Heart left ventricle (tissue), 16 donors: ENCODE results near the gene PUM1. TPM values are rescaled to one million over a fixed set of nuclear protein-coding genes. Genes with fewer than 3 reads are reported as not detected.
"Not testable (repeated sequence)": the region's sequence is repeated elsewhere in the genome, so short reads cannot be mapped to it uniquely, and the experiment has no call there.

Source experiments
- ATAC-seq, 4 donors: fragments of 200-7000 bp; cut with Tn5 transposase; one replicate each; pipeline ENCODE4 v1.9.1; 2020 to 2022; ENCODE audit warnings: moderate library complexity in 4 of 4, mild to moderate bottlenecking in 3 of 4, moderate number of reproducible peaks in 1 of 4
- DNase-seq, 5 donors: peaks; one replicate each; pipeline ENCODE4 v3.0.0-alpha.2; 2020
- H3K27ac ChIP-seq, 12 donors: fragments of 200-600 bp; sonication (generic) in 4 of 12; one replicate each; pipeline versions ENCODE4 v1.5.0 to v1.8.0; 2016 to 2022; ENCODE audit warnings: mild to moderate bottlenecking in 2 of 12
- H3K27me3 ChIP-seq, 9 donors: fragments of 200-600 bp; sonication (generic) in 2 of 9; one replicate each; pipeline versions ENCODE4 v1.5.1 to v1.8.0; 2016 to 2022; ENCODE audit warnings: mild to moderate bottlenecking in 3 of 9
- H3K36me3 ChIP-seq, 9 donors: fragments of 200-600 bp; sonication (generic) in 2 of 9; one replicate each; pipeline versions ENCODE4 v1.5.0 to v1.8.0; 2018 to 2022; ENCODE audit warnings: mild to moderate bottlenecking in 2 of 9
- H3K4me1 ChIP-seq, 12 donors: fragments of 200-600 bp; sonication (generic) in 4 of 12; one replicate each; pipeline versions ENCODE4 v1.5.0 to v1.8.0; 2016 to 2022; ENCODE audit warnings: mild to moderate bottlenecking in 3 of 12
- H3K4me3 ChIP-seq, 12 donors: fragments of 200-600 bp; sonication (generic) in 4 of 12; one replicate each; pipeline versions ENCODE4 v1.5.0 to v1.8.0; 2017 to 2022; ENCODE audit warnings: mild to moderate bottlenecking in 9 of 12, moderate library complexity in 4 of 12
- H3K9me3 ChIP-seq, 12 donors: fragments of 200-600 bp; sonication (generic) in 4 of 12; one replicate each; pipeline versions ENCODE4 v1.5.0 to v1.8.0; 2016 to 2022; ENCODE audit warnings: mild to moderate bottlenecking in 1 of 12
- CTCF ChIP-seq, 12 donors: fragments of 200-600 bp; sonication (generic) in 4 of 12; IDR thresholded peaks; one replicate each; pipeline versions ENCODE4 v1.5.0 to v1.8.0; 2018 to 2022; ENCODE audit warnings: antibody characterized with exemption in 12 of 12, mild to moderate bottlenecking in 5 of 12
- POLR2A ChIP-seq, 2 donors: fragments of 450-650 bp; IDR thresholded peaks; one replicate each; pipeline ENCODE4 v1.6.1; 2017; ENCODE audit warnings: antibody characterized with exemption in 2 of 2, mild to moderate bottlenecking in 2 of 2, moderate library complexity in 2 of 2
- WGBS, 4 donors: extraction: QIAGEN DNeasy Blood & Tissue Kit in 2 of 4; methylation state at CpG; one replicate each; pipeline versions ENCODE4 v1.1.5 to v1.1.7; 2013 to 2018; 5-methylcytosine and 5-hydroxymethylcytosine counted together
- intact Hi-C, 10 donors: fragments of 100-400 bp; cut with DNase I; formaldehyde crosslinking; loops; one replicate each; pipeline versions ENCODE4 v1.11.1 to v1.14.2; 2022
- polyA plus RNA-seq, 2 donors: library from polyadenylated mRNA; stranded (reverse); fragments of 200-250 nt; gene quantifications; one replicate each; pipeline ENCODE4 v1.2.3, GENCODE V29; 2013
- total RNA-seq, 9 donors: library from RNA; depleted of rRNA in 2 of 9; stranded (reverse); fragments of >200 nt in 2 of 9; fragmentation: NEBNext Ultra II Directional in 3 of 9; extraction: Animal tissue kit (Norgen Biotek cat#: 25700) in 3 of 9; gene quantifications; one replicate each; pipeline versions ENCODE4 v1.1.0 to v1.2.4, GENCODE V29; 2016 to 2023
- donor health status: ischemic (EF 13 %, LVEDD 7.1; RV severe dilation, severe dysfunction).
- donor health status: healthy with polysubstance abuse.
- donor health status: DM: no; HTN: yes; CAD: no.
- donor health status: DM: no; HTN: no; CAD: no.
- donor health status: ischemic (EF 25% LVEDD 6.9; RV normal size, moderate dysfunction).
- donor health status: ischemic (EF 25% LVEDD 5.7; RV mildly dilated, moderate dysfunction).
- donor health status: healthy.
- donor health status: DM: yes; HTN: yes; CAD: no.
- donor health status: ischemic (EF 35%, LVEDD 5.7; RV mildly dilated, moderate dysfunction).
- donor health status: nonischemic (EF 11% LVEDD 7.7; RV severe dilation, severe dysfunction).
- donor health status: DM: yes; HTN: yes; CAD: no.
- donor health status: PGD.
- donor health status: ischemic (EF 29% LVEDD 5.4; RV normal size, mild dysfunction).
- donor health status: nonischemic (EF 23%, LVEDD 6.1; RV moderate dilation, normal function).

PUM1 gene
- total and polyA plus RNA-seq, 11 donors, result 19.2 to 96.3 (median 70.7) TPM

- ATAC-seq (no peak), DNase-seq (no peak)
- peak overlapping the region in 3 of 12 donors; percentile 92 to 99 (median 98) for H3K27ac ChIP-seq
- no peaks in the 10 kb centered on the region for H3K27me3 ChIP-seq
- H3K4me3 ChIP-seq, result peak overlapping the region in 9 of 12 donors; percentile 2 to 96 (median 81)
- H3K9me3 ChIP-seq, result no peaks in the 10 kb centered on the region
- TF ChIP-seq POLR2A (IDR thresholded peaks at IDR 0.05) (no peak), CTCF (IDR thresholded peaks at IDR 0.05) (no peak)
- H3K36me3 ChIP-seq, result peaks cover 0 to 19% (median 14%) of the 10 kb centered on the region in 9 donors
- peaks cover 4 to 64% (median 44%) of the 10 kb centered on the region in 12 donors for H3K4me1 ChIP-seq
- 68 to 75% (median 73%) methylated on average over 4 of the region's 4 CpGs for WGBS, 4 donors
- intact Hi-C loops, result loop anchor here in 5 of 10 donors (5.0 to 10.0 kb wide), 4 partner anchors 36 to 98 kb away; no protein-coding TSS in a partner anchor
These were observed 2.6 kb downstream of the PUM1 start for GRCh38 chr1:31062867-31063380.

GRCh38 chr1:31062162-31062866 is 3.2 kb downstream of the PUM1 start:
- Histone ChIP-seq H3K27ac (peak overlapping the region in 1 of 12 donors; percentile 98), H3K36me3 (peaks cover 0 to 25% (median 20%) of the 10 kb centered on the region in 9 donors), H3K4me3 (peak overlapping the region in 4 of 12 donors; percentile 11 to 96 (median 88)), H3K4me1 (peaks cover 4 to 69% (median 46%) of the 10 kb centered on the region in 12 donors)
- not testable (repeated sequence) for ATAC-seq, H3K9me3 ChIP-seq, DNase-seq, H3K27me3 ChIP-seq
- intact Hi-C loops, result loop anchor here in 5 of 10 donors (5.0 to 10.0 kb wide), 4 partner anchors 35 to 98 kb away; no protein-coding TSS in a partner anchor
- WGBS, 4 donors, result 71 to 76% (median 73%) methylated on average over 14 of the region's 14 CpGs

DNA sequence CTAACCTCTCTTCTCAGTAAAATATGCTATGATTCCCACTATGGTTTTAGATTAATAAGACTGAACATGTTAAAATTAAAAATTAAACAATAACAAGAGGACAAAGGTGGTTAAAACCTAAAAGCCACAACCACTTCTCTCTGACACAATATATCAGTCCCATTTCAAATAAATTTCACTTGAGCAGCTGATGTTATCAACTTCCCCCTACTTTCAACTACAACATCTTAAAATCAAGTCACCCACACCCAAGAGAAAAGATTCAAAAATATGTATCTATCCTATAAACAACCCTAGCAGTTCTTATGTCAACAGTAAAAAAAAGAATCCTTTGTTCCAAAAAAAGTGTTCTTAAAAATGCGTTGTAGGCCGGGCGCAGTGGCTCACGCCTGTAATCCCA is 7.5 kb downstream of the PUM1 start:
- Histone ChIP-seq H3K27me3 (no peaks in the 10 kb centered on the region), H3K9me3 (no peaks in the 10 kb centered on the region), H3K36me3 (peaks cover 0 to 65% (median 43%) of the 10 kb centered on the region in 9 donors), H3K27ac (no peak overlapping the region), H3K4me3 (no peak overlapping the region), H3K4me1 (peaks cover under 1 to 96% (median 60%) of the 10 kb centered on the region in 12 donors)
- DNase-seq, result no peak
- no peak for ATAC-seq
- intact Hi-C loops, result no loop called here
- TF ChIP-seq POLR2A (IDR thresholded peaks at IDR 0.05), result no peak
- TF ChIP-seq CTCF (IDR thresholded peaks at IDR 0.05), result no peak
- WGBS, 4 donors, result 91 to 97% (median 92%) methylated on average over 4 of the region's 4 CpGs

DNA sequence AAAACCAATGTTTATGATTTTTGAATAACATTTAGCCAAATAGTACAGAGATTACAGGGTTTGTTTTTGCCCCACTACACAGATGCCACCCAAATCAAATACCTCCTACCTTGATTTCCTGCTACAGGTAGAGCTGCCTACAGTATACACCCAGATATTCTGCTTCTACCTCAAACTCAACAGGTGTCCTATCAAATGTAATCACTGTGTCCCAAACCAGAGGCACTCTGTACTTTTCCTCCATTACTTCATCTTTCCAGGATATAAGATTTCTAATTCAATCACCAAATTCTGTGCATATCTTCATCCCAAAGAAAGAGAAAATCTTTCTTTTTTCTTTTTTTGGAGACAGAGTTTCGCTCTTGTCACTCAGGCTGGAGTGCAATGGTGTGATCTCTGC is 9.6 kb downstream of the PUM1 start:
- intact Hi-C loops, result no loop called here
- Histone ChIP-seq H3K4me1 (peaks cover 0 to 92% (median 41%) of the 10 kb centered on the region in 12 donors), H3K4me3 (no peak overlapping the region), H3K27me3 (no peaks in the 10 kb centered on the region), H3K27ac (no peak overlapping the region), H3K9me3 (no peaks in the 10 kb centered on the region), H3K36me3 (peaks cover 0 to 65% (median 46%) of the 10 kb centered on the region in 9 donors)
- TF ChIP-seq CTCF (IDR thresholded peaks at IDR 0.05) (no peak), POLR2A (IDR thresholded peaks at IDR 0.05) (no peak)
- no peak for ATAC-seq
- DNase-seq, result no peak
- 93 to 100% (median 95%) methylated on average over 1 of the region's 1 CpG for WGBS, 4 donors
